H1 (cell line): Measurements from ENCODE around the gene ARSB. TPM values are rescaled to one million over a fixed set of nuclear protein-coding genes. Genes with fewer than 3 reads are reported as not detected.

ENCODE experiments used
- SP4 ChIP-seq: IDR thresholded peaks from 2 replicates; pipeline ENCODE4 v1.6.1; 2012; ENCODE audit warnings: low read length, inconsistent platforms
- polyA plus RNA-seq, 7 experiments: library from polyadenylated mRNA; depleted of rRNA in 3 of 7; stranded (reverse) in 5 of 7; unstranded in 2 of 7; fragments of >200 nt in 5 of 7; fragments of 200-250 nt in 2 of 7; gene quantifications; 1 replicate in 5 of 7; 2 replicates in 1 of 7; 4 replicates in 1 of 7; pipeline versions ENCODE4 v1.2.1 to v1.2.3, GENCODE V29; 2011 to 2013; ENCODE audit warnings: missing spikeins in 2 of 7, mixed read lengths in 2 of 7
- total RNA-seq: library from RNA; stranded (reverse); fragmentation: NEBNext Ultra II Directional; extraction: Animal tissue kit (Norgen Biotek cat#: 25700); gene quantifications from 2 replicates; pipeline ENCODE4 v1.2.1, GENCODE V29; 2021
- TF ChIP-seq, protein P1 (sequence below): fragments of 300-600 bp; sonication (generic); IDR thresholded peaks from 2 replicates; pipeline ENCODE4 v1.7.1; 2012; ENCODE audit warnings: low read length, moderate library complexity, mild to moderate bottlenecking, inconsistent platforms; ENCODE audit not compliant: insufficient replicate concordance

ARSB gene
- total and polyA plus RNA-seq, 2 of the 8 experiments (the other 6 are each of a cell fraction or from before 2014, with no cell fraction given), result 6.4 to 13.9 TPM

DNA sequence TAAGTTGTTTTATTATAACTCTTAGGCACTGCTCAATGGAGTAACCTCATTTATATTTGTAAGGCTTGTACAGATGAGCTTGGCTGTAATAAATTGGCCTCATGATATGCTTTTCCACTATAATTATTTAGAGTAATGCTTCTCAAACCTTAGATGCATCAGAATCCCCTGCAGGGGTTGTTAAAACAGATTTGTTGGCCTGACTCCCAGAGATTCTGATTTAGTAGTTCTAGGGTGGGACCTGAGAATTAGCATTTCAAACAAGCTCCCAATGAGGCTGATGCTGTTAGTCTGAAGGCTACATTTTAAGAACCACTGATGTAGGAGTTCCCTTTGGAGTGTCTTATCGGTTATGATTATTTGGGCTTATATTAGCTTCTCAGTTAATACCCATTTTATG, 38.2 kb upstream of the ARSB start (continued):
- TF ChIP-seq, protein P1, sequence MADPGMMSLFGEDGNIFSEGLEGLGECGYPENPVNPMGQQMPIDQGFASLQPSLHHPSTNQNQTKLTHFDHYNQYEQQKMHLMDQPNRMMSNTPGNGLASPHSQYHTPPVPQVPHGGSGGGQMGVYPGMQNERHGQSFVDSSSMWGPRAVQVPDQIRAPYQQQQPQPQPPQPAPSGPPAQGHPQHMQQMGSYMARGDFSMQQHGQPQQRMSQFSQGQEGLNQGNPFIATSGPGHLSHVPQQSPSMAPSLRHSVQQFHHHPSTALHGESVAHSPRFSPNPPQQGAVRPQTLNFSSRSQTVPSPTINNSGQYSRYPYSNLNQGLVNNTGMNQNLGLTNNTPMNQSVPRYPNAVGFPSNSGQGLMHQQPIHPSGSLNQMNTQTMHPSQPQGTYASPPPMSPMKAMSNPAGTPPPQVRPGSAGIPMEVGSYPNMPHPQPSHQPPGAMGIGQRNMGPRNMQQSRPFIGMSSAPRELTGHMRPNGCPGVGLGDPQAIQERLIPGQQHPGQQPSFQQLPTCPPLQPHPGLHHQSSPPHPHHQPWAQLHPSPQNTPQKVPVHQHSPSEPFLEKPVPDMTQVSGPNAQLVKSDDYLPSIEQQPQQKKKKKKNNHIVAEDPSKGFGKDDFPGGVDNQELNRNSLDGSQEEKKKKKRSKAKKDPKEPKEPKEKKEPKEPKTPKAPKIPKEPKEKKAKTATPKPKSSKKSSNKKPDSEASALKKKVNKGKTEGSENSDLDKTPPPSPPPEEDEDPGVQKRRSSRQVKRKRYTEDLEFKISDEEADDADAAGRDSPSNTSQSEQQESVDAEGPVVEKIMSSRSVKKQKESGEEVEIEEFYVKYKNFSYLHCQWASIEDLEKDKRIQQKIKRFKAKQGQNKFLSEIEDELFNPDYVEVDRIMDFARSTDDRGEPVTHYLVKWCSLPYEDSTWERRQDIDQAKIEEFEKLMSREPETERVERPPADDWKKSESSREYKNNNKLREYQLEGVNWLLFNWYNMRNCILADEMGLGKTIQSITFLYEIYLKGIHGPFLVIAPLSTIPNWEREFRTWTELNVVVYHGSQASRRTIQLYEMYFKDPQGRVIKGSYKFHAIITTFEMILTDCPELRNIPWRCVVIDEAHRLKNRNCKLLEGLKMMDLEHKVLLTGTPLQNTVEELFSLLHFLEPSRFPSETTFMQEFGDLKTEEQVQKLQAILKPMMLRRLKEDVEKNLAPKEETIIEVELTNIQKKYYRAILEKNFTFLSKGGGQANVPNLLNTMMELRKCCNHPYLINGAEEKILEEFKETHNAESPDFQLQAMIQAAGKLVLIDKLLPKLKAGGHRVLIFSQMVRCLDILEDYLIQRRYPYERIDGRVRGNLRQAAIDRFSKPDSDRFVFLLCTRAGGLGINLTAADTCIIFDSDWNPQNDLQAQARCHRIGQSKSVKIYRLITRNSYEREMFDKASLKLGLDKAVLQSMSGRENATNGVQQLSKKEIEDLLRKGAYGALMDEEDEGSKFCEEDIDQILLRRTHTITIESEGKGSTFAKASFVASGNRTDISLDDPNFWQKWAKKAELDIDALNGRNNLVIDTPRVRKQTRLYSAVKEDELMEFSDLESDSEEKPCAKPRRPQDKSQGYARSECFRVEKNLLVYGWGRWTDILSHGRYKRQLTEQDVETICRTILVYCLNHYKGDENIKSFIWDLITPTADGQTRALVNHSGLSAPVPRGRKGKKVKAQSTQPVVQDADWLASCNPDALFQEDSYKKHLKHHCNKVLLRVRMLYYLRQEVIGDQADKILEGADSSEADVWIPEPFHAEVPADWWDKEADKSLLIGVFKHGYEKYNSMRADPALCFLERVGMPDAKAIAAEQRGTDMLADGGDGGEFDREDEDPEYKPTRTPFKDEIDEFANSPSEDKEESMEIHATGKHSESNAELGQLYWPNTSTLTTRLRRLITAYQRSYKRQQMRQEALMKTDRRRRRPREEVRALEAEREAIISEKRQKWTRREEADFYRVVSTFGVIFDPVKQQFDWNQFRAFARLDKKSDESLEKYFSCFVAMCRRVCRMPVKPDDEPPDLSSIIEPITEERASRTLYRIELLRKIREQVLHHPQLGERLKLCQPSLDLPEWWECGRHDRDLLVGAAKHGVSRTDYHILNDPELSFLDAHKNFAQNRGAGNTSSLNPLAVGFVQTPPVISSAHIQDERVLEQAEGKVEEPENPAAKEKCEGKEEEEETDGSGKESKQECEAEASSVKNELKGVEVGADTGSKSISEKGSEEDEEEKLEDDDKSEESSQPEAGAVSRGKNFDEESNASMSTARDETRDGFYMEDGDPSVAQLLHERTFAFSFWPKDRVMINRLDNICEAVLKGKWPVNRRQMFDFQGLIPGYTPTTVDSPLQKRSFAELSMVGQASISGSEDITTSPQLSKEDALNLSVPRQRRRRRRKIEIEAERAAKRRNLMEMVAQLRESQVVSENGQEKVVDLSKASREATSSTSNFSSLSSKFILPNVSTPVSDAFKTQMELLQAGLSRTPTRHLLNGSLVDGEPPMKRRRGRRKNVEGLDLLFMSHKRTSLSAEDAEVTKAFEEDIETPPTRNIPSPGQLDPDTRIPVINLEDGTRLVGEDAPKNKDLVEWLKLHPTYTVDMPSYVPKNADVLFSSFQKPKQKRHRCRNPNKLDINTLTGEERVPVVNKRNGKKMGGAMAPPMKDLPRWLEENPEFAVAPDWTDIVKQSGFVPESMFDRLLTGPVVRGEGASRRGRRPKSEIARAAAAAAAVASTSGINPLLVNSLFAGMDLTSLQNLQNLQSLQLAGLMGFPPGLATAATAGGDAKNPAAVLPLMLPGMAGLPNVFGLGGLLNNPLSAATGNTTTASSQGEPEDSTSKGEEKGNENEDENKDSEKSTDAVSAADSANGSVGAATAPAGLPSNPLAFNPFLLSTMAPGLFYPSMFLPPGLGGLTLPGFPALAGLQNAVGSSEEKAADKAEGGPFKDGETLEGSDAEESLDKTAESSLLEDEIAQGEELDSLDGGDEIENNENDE, result no peak
- no peak for TF ChIP-seq SP4
